NCI-H82 (cell line): ENCODE measurements around the gene RNASE7.

ENCODE experiments used
- DNase-seq: peaks from one replicate; lab custom pipeline; 2025; lab: John Stamatoyannopoulos, UW

RNASE7 gene

DNA sequence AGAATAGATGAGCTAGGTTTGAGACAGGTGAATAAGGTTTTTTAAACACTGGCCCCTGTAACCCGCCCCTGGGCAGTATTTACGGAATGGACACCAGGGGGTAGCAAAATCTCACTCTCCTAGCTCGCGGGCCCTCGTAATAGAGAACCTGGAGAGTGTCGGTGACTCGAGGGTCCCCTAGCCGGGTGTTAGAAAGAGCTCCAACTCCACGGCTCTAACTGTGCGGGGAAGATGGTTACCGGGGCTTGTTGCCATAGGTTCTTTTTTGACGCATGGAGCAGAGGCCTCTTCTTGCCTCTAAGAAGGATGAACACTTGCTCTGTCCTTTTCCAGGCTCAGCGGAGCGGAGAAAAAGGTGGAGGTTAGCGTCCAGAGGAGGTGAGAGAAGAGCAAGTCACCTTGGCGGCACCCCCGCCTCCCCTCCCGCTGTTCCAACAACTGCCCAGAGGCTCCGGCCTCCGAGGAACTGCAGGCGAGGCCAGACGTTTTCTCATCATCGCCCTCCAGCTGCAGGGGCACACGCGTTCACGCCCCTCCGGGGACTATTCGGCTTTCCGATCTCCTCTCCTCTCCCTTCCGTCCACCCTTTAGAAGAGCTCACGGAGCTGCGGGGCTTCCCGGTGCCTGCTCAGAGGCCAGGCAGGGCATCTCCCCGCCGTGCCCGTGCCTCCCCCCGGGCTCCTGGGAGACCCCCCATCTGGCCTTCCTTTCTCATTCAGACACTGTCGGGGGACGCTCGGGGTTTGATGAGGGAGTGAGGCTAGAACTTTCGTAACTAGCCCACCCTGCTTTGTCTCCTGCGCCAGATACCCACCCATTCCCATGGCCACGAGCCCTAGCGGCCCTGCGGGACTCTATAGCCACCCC, 26.6 kb downstream of the RNASE7 start:
- DNase-seq: peak; percentile 85

DNA sequence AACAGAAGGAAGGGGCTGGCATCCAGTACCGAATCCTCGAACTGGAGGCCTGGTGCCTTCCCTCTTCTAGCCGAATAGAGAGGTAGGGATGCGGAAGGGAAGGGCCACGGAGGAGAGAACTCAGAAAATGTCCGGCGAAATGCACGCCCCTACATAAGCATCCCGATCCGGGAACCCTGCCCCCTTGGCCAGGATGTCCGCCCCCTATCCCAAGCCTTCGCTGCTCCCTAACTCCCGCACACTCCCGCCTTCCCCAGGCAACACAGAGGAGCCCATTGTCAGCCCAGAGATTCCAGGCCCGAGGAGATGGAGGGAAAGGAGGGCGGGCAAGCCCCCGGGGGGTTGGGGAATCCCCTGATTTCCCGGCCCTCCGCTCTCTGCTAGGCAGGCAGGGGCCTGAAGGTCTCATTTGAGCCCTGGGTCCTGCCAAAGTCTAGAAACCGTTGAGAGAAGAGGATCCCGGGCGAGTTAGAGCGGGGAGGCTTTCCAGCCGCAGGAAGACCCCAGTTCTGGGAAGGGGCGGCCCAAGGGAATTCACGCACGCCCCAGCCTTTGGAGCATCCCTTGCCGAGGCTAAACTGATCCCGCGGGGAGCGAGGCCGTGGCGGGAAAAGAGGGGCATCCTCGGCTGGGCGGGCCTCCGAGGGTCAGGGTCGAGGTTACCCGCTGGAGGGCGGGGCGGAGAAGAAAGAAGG, 27.4 kb downstream of the RNASE7 start:
- DNase-seq: peak; percentile 47

DNA sequence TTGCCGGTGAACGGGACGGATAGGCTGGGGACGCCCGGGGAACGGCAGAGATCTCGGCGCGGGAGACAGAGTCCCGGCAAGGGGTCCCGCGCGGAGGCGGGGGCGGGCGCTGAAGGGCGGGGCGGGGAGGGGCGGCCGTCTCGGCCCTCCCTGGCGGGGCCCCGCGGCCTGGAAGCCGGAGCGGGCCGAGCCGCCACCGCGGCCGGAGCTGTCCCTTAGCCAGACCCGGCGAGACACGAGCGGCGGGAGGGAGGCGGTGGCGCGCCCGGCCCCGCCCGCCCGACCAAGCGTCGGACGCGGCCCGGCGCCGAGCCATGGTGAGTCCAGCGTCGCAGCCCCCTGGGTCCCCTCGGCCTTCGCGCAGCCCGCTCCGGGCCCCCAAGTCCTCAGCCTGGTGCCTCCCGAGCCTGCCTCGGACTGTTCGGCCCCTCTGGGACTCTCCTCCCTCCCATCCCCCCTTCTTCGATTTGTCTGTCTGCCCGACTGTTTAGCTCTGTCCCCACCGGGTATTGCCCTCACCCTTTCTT, 28.0 kb downstream of the RNASE7 start, which contains the start of gene ARHGEF40:
ARHGEF40 (plus strand) TSS at position 222 of the 527 bp plus-strand sequence; CDS start at position 315, 93 bp downstream.
- peak; percentile 47 for DNase-seq

DNA sequence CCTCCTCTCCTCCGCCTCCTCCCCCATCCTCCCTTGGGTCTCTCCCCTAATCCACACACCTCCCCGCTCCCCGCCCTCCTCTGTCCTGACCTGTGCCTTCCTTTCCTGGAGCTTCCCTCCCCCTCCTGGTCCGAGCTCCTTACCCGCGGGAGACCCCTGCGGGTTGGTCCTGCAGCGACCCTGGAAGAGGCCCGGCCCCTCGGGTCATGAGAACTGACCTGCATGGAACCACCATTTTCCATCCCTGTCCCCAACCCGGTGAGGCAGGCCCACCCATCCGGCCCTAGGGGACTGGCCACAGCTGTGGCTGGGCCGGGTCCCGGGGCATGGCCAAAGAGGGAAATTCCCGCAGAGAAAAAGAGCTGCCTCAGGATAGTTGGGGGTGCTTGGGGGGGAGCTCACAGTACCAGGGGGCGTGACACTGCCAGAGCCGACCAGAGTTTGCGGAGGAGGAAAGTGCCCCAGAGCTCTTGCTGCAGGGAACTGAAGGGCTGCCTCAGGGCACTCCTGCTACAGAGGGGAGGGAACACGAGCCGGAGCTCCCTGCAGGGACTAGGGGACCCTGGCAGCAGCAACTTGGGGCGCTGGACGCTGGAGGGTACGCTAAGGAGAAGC, 28.6 kb downstream of the RNASE7 start:
- DNase-seq: peak; percentile 49

DNA sequence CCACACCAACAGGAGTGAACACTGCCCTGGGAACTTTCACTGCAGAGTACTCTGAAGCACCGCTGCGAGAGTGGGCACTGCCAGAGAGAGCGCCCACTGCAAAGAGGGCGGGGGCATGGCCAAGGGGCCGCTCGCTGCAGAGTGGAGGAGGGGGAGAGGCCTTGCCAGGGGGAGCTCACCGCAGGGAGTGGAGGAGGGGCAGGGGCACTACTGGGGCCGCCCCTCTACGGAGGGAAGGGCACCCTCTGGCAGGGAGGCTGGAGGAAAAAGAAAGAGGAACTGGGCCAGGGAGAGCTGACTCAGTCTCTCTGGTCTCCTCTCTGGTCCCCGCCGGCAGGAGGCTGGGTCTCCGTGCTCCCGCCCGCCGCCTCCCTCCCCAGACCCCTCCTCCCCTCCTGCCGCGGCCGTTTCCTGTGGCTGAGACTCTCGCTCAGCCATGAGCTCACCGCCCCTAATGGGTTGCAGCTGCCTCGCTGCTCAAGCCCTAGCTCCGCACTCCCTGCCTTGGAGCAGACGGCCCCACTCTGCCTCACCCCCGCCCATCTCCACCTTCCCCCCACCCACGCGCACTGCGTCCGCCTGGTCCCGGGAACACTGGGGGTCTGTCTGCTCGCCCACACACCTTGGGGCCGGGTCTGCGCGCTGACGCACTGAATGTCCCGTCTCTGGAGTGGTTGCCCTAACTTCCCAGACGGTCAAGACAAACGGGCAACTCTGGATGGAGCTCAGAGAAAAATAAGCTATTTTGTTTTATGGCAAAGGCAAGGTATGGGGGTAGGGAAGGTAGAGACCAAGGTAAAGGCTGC, 29.3 kb downstream of the RNASE7 start:
- peak; percentile 85 for DNase-seq

DNA sequence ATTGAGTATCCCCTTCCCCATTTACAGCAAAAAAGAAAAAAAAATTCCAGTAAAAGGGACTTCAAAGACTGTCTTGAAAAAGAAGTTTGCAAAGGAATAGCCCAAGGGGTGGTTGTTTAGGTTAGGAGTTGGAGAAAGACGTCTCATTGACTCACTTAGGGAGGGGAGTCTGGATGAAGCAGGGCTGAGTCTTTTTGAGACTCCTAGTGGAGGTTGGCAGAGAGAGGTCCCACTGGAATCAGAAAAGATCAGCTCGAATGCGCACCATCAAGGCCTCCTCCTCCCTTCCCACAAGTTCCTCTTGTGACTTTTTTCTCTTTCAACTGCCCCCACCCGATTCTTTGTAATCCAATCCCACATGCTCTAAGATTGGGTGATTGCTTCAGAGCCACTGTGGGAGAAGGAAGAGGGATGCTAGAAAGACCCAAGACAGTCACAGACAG, 29.9 kb downstream of the RNASE7 start:
- no peak for DNase-seq

DNA sequence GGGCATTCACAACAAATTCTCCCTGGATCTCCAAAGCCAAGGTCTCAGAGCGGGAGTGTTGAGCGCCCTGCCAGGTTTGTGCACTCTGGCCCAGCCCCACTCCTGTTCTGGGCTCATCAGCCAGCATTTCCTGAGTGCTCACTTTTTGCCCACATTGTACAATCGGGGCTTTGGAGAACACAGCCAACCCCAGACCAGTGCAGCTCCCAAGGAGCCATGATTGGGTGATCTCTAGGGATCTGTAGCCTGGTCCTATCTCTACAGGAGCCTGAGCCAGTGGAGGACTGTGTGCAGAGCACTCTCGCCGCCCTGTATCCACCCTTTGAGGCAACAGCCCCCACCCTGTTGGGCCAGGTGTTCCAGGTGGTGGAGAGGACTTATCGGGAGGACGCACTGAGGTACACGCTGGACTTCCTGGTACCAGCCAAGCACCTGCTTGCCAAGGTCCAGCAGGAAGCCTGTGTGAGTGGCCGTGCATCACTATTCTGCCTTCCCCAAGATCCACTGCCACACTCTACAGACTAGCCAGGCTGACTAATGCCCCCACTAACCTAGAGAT, 30.7 kb downstream of the RNASE7 start:
- no peak for DNase-seq

DNA sequence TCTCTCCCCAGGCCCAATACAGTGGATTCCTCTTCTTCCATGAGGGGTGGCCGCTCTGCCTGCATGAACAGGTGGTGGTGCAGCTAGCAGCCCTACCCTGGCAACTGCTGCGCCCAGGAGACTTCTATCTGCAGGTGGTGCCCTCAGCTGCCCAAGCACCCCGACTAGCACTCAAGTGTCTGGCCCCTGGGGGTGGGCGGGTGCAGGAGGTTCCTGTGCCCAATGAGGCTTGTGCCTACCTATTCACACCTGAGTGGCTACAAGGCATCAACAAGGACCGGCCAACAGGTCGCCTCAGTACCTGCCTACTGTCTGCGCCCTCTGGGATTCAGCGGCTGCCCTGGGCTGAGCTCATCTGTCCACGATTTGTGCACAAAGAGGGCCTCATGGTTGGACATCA, 31.8 kb downstream of the RNASE7 start:
- no peak for DNase-seq

DNA sequence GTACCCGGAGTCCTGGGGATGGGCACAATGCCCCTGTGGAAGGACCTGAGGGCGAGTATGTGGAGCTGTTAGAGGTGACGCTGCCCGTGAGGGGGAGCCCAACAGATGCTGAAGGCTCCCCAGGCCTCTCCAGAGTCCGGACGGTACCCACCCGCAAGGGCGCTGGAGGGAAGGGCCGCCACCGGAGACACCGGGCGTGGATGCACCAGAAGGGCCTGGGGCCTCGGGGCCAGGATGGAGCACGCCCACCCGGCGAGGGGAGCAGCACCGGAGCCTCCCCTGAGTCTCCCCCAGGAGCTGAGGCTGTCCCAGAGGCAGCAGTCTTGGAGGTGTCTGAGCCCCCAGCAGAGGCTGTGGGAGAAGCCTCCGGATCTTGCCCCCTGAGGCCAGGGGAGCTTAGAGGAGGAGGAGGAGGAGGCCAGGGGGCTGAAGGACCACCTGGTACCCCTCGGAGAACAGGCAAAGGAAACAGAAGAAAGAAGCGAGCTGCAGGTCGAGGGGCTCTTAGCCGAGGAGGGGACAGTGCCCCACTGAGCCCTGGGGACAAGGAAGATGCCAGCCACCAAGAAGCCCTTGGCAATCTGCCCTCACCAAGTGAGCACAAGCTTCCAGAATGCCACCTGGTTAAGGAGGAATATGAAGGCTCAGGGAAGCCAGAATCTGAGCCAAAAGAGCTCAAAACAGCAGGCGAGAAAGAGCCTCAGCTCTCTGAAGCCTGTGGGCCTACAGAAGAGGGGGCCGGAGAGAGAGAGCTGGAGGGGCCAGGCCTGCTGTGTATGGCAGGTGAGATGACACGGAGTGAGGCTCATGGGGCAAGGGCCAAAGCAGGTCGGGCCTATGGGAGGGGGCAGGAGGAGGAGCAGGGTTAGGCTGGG, 32.5 kb downstream of the RNASE7 start:
- DNase-seq: no peak

DNA sequence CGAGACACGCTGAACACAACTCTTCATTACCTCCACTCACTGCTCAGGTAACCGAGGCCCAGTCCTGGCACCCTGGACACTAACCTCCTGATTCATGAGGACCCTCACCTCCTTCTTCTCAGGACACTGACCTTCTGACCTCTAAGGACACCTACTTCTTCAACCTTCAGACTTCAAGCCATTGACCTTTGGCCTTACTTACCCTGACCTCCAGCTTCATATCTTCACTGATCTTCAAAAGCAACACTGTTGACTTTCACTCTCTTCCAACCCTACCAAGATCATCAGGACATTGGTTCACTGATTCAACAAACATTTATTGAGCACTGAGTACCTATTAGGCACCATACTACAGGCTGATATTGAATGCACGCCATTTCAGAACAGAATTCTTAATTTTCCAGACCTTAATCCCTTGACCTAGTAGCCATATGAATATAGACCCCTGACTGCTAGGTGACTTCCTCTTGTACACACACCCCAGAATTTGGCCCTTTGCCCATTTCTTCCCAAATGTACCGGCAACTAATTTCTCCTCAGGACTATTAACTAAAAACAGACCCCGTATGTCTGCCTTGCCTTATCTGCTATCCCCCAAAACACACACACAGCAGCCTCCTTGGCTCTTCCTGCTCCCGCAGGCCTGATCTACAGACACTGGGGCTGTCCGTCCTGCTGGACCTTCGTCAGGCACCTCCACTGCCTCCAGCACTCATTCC, 33.7 kb downstream of the RNASE7 start:
- no peak for DNase-seq

DNA sequence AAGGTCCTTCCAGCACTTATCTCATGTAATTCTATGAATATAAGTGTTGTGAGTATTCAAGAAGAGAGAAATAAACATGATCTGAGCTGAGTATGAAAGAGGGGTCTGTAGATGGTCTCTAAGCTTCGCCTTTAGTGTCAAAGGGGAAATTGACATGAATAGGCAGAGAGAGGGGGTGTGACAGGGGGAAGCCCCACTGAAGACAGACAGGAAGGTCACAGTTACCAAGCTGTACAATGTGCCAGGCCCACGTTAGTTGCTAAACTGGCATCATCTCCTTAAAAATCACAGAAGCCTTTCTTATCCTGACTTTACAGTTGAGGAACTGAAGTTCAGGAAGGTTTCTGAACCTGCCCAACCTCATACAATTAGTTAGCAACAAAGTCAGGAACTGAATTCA, 35.5 kb downstream of the RNASE7 start:
- no peak for DNase-seq

DNA sequence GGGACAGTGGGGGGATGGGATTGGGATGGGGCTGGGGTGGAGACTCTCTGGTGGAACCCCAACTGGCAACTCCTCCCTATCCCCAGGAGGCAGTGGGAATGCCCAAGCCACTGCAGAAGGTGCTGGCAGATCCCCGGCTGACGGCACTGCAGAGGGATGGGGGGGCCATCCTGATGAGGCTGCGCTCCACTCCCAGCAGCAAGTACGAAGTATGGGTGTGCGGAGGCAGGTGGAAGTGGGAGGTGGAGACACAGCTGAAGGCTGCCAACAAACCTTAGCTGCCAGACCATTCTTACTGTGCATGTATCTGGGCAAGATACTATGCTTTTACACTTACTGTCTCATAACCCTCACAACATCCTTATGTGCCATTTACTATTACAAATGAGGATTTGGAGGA, 36.1 kb downstream of the RNASE7 start:
- no peak for DNase-seq

DNA sequence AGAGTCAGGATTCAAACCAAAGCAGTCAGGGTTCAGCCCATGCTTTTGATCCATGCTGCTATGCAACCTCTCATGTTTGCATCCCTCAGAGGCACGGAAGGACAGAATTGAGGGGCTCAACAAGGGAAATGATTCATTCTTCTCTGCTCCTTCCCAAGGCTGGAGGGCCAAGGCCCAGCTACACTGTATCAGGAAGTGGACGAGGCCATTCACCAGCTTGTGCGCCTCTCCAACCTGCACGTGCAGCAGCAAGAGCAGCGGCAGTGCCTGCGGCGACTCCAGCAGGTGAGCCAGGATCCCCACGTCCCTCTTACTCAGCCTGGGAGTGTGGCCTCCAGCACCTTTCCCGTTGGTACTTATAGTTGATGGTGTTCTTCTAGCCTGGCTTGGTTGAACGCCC, 36.6 kb downstream of the RNASE7 start:
- no peak for DNase-seq

DNA sequence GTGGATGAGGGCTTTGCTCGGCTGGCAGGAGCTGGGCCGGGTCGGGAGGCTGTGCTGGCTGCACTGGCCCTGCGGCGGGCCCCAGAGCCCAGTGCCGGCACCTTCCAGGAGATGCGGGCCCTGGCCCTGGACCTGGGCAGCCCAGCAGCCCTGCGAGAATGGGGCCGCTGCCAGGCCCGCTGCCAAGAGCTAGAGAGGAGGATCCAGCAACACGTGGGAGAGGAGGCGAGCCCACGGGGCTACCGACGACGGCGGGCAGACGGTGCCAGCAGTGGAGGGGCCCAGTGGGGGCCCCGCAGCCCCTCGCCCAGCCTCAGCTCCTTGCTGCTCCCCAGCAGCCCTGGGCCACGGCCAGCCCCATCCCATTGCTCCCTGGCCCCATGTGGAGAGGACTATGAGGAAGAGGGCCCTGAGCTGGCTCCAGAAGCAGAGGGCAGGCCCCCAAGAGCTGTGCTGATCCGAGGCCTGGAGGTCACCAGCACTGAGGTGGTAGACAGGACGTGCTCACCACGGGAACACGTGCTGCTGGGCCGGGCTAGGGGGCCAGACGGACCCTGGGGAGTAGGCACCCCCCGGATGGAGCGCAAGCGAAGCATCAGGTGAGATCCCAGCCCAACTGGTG, 39.5 kb downstream of the RNASE7 start:
- no peak for DNase-seq

DNA sequence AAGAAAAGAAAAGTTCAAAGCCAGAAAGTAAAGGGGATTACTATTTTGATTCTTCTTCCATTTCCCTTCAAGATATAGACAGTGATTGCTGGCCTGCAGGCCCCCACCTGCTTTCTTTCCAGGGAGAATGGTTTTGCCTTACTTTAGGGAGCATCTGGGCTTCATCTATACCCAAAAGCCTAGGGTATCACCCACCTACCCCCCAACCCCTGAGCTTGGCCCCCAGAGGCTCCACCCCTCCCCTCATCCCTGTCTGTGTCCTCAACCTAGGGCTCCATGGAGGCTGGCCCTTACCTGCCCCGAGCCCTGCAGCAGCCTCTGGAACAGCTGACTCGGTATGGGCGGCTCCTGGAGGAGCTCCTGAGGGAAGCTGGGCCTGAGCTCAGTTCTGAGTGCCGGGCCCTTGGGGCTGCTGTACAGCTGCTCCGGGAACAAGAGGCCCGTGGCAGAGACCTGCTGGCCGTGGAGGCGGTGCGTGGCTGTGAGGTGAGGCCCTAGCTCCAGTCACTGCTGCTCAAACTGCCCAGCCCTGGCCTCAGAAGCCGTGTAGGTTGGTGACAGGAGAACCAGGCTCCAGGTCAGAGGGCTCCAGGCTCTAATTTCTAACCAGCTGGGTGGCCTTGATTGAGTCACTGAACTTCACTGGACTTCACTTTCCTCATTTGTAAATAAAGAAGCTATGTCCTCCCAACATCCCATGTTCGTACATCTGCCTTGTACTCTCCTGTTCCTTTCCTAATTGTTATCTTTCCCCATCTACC, 41.6 kb downstream of the RNASE7 start:
- no peak for DNase-seq

DNA sequence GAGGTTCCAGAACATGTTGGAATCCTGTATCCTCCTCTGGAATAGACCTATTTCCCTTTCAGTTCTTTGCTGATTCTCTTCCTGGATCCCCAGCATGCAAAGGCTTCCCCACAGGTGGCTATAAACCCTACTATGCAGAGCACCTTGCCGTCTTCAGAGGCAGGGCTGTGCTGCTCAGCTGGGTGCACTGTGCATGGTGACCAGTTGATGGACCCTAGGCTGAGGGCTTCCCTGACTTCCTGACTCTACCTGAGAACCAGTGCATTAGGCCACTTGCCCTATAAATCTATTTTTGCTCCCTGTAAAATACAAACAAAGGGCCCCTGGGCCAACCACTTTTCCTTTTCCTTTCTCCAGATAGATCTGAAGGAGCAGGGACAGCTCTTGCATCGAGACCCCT, 42.2 kb downstream of the RNASE7 start:
- DNase-seq: no peak

DNA sequence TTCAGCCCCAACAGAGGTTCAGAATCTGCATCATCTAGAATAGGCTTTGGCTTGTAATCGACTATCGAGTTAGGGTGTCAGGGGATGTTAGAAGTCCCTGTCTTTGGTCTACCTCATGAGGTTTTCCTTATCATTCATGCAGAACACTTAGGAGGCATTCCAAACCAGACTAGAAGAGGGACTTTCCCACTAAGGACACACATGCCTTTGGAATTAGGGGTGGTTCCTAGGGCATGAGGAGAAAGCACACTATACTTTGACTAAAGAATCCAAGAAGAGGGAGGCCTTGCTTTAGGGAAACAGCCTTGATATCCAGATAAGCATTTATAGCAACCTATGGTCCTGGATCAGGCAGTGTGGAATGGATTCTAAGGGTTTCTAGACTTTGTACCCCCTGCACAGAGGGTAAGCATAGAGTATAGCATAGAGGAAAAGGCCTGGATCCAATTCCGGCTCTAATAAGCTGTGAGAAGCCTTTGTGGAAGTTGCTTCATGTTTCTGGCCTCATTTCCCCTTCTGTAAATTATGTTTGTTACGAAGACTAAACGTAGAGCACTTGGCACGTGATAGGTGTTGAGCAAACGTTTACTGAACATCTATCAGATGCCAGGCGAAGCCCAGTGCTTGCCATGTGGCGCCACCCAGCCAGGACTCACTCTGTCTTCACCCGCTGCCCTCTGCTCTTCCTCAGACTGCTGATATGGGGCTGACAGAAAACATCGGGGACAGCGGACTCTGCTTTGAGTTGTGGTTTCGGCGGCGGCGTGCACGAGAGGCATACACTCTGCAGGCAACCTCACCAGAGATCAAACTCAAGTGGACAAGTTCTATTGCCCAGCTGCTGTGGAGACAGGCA, 43.1 kb downstream of the RNASE7 start:
- DNase-seq: no peak

DNA sequence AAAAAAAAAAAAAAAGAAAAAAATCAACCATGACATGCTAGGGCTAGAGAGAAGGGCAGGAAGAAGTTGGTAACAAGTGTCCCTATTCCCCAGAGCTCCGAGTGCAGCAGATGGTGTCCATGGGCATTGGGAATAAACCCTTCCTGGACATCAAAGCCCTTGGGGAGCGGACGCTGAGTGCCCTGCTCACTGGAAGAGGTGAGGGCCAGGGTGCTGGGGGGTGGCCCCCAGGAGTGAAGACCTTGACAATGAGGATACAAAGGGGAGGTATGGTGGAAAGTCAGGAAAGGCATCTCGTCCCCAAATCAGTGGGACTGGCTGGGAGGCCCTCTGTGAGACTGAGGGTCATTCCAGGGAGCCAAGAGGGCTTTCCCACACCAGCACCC, 44.7 kb downstream of the RNASE7 start:
- DNase-seq: no peak
